Sigmoid colon (tissue), 7 donors: ENCODE data around the gene FKBP7. TPM values are rescaled to one million over a fixed set of nuclear protein-coding genes. Genes with fewer than 3 reads are reported as not detected.

Experiments used
- DNase-seq: peaks from one replicate; pipeline ENCODE4 v3.0.0-alpha.2; 2019
- H3K27ac ChIP-seq, 4 donors: fragments of 200-600 bp; sonication (generic); one replicate each; pipeline ENCODE4 v1.5.1; 2016 to 2019; ENCODE audit warnings: mild to moderate bottlenecking in 1 of 4
- H3K27me3 ChIP-seq, 3 donors: fragments of 200-600 bp; sonication (generic); one replicate each; pipeline ENCODE4 v1.5.1; 2019; ENCODE audit warnings: mild to moderate bottlenecking in 1 of 3
- H3K36me3 ChIP-seq, 4 donors: fragments of 200-600 bp; sonication (generic); one replicate each; pipeline ENCODE4 v1.5.1; 2016 to 2019
- H3K4me1 ChIP-seq, 4 donors: fragments of 200-600 bp; sonication (generic); one replicate each; pipeline ENCODE4 v1.5.1; 2017 to 2019
- H3K4me3 ChIP-seq, 4 donors: fragments of 200-600 bp; sonication (generic); one replicate each; pipeline ENCODE4 v1.5.1; 2017 to 2019; ENCODE audit warnings: mild to moderate bottlenecking in 2 of 4, moderate library complexity in 1 of 4
- H3K9me3 ChIP-seq, 4 donors: fragments of 200-600 bp in 3 of 4; sonication (generic) in 3 of 4; one replicate each; pipeline versions ENCODE4 v1.5.1 to v1.6.1; 2013 to 2019
- CTCF ChIP-seq, 4 experiments: fragments of 450-650 bp in 3 of 4; fragments of 200-600 bp in 1 of 4; IDR thresholded peaks; one replicate each; pipeline ENCODE4 v1.5.1; 2016 to 2019; ENCODE audit warnings: antibody characterized with exemption in 4 of 4, mild to moderate bottlenecking in 3 of 4, moderate library complexity in 2 of 4
- EP300 ChIP-seq, 4 donors: sonication (generic); formaldehyde crosslinking; IDR thresholded peaks; one replicate each; pipeline ENCODE4 v1.6.1; 2017; ENCODE audit warnings: antibody characterized with exemption in 4 of 4
- POLR2A ChIP-seq, 2 donors: fragments of 450-650 bp; IDR thresholded peaks; one replicate each; pipeline ENCODE4 v1.6.1; 2016; ENCODE audit warnings: antibody characterized with exemption in 2 of 2, mild to moderate bottlenecking in 2 of 2, moderate library complexity in 2 of 2
- POLR2AphosphoS5 ChIP-seq, 4 donors: sonication (generic); formaldehyde crosslinking; IDR thresholded peaks; one replicate each; pipeline ENCODE4 v1.6.1; 2017; ENCODE audit warnings: antibody characterized with exemption in 4 of 4
- whole genome bisulfite sequencing, 2 donors: extraction: QIAGEN DNeasy Blood & Tissue Kit; methylation state at CpG; one replicate each; pipeline ENCODE4 v1.1.7; 2013; 5-methylcytosine and 5-hydroxymethylcytosine counted together
- intact Hi-C: fragments of 100-400 bp; cut with DNase I; formaldehyde crosslinking; loops from one replicate; pipeline ENCODE4 v1.15.1; 2023
- polyA plus RNA-seq, 3 donors: library from polyadenylated mRNA; stranded (reverse); fragments of 200-250 nt; gene quantifications; one replicate each; pipeline ENCODE4 v1.2.3, GENCODE V29; 2013
- total RNA-seq, 4 donors: library from RNA; depleted of rRNA; stranded (reverse); fragments of >200 nt; gene quantifications; one replicate each; pipeline ENCODE4 v1.1.0, GENCODE V29; 2016
- donor health status: healthy with polysubstance abuse.
- donor health status: Bipolar disorder and iron deficiency.
- donor health status: healthy.

FKBP7 gene
- total and polyA plus RNA-seq, 7 donors, result 1.2 to 26.7 (median 19.9) TPM

- Histone ChIP-seq H3K27ac (no peak overlapping the region), H3K4me1 (no peaks in the 10 kb centered on the region), H3K27me3 (no peaks in the 10 kb centered on the region), H3K4me3 (no peak overlapping the region), H3K9me3 (no peaks in the 10 kb centered on the region), H3K36me3 (peaks cover 0 to 59% (median 10%) of the 10 kb centered on the region in 4 donors)
- DNase-seq, result no peak
- WGBS, 2 donors, result 86 to 88% methylated on average over 2 of the region's 2 CpGs
- TF ChIP-seq CTCF (IDR thresholded peaks at IDR 0.05), result no peak
- no peak for TF ChIP-seq EP300 (IDR thresholded peaks at IDR 0.05)
- no peak for TF ChIP-seq POLR2AphosphoS5 (IDR thresholded peaks at IDR 0.05)
- TF ChIP-seq POLR2A (IDR thresholded peaks at IDR 0.05), result no peak
- intact Hi-C loops, result no loop called here
Measured at GRCh38 chr2:178514664-178515063, 36.3 kb upstream of the FKBP7 start.

- Histone ChIP-seq H3K27ac (no peak overlapping the region), H3K27me3 (no peaks in the 10 kb centered on the region), H3K4me1 (no peaks in the 10 kb centered on the region), H3K36me3 (peaks cover 0 to 56% (median 10%) of the 10 kb centered on the region in 4 donors), H3K9me3 (no peaks in the 10 kb centered on the region), H3K4me3 (no peak overlapping the region)
- DNase-seq, result no peak
- intact Hi-C loops, result no loop called here
- TF ChIP-seq EP300 (IDR thresholded peaks at IDR 0.05), result no peak
- no peak for TF ChIP-seq POLR2AphosphoS5 (IDR thresholded peaks at IDR 0.05)
- TF ChIP-seq CTCF (IDR thresholded peaks at IDR 0.05), result no peak
- no peak for TF ChIP-seq POLR2A (IDR thresholded peaks at IDR 0.05)
- WGBS, 2 donors, result 95 to 98% methylated on average over 4 of the region's 4 CpGs
Measured at GRCh38 chr2:178513876-178514275, 35.5 kb upstream of the FKBP7 start.

GRCh38 chr2:178512484-178512883 lies 34.1 kb upstream of the FKBP7 start:
- H3K36me3 ChIP-seq, result peaks cover 0 to 46% (median 2%) of the 10 kb centered on the region in 4 donors
- H3K4me1 ChIP-seq, result no peaks in the 10 kb centered on the region
- no peak overlapping the region for H3K4me3 ChIP-seq
- 91 to 93% methylated on average over 2 of the region's 2 CpGs for WGBS, 2 donors
- no peak overlapping the region for H3K27ac ChIP-seq
- H3K9me3 ChIP-seq, result no peaks in the 10 kb centered on the region
- DNase-seq, result no peak
- intact Hi-C loops, result no loop called here
- TF ChIP-seq POLR2A (IDR thresholded peaks at IDR 0.05) (no peak), CTCF (IDR thresholded peaks at IDR 0.05) (no peak), POLR2AphosphoS5 (IDR thresholded peaks at IDR 0.05) (no peak), EP300 (IDR thresholded peaks at IDR 0.05) (no peak)
- H3K27me3 ChIP-seq, result no peaks in the 10 kb centered on the region

- WGBS, 2 donors, result 87 to 94% methylated on average over 6 of the region's 6 CpGs
- Histone ChIP-seq H3K4me3 (no peak overlapping the region), H3K36me3 (peaks cover 0 to 60% (median 4%) of the 10 kb centered on the region in 4 donors), H3K27me3 (no peaks in the 10 kb centered on the region), H3K9me3 (no peaks in the 10 kb centered on the region), H3K27ac (no peak overlapping the region), H3K4me1 (no peaks in the 10 kb centered on the region)
- intact Hi-C loops, result no loop called here
- no peak for DNase-seq
- TF ChIP-seq POLR2AphosphoS5 (IDR thresholded peaks at IDR 0.05) (no peak), CTCF (IDR thresholded peaks at IDR 0.05) (no peak), EP300 (IDR thresholded peaks at IDR 0.05) (no peak), POLR2A (IDR thresholded peaks at IDR 0.05) (no peak)
Measured at GRCh38 chr2:178510384-178510783, 32.0 kb upstream of the FKBP7 start.

- H3K9me3 ChIP-seq, result no peaks in the 10 kb centered on the region
- WGBS, 2 donors, result 95 to 98% methylated on average over 2 of the region's 2 CpGs
- no peaks in the 10 kb centered on the region for H3K27me3 ChIP-seq
- intact Hi-C loops, result no loop called here
- no peaks in the 10 kb centered on the region for H3K4me1 ChIP-seq
- peaks cover 0 to 77% (median 5%) of the 10 kb centered on the region in 4 donors for H3K36me3 ChIP-seq
- TF ChIP-seq POLR2A (IDR thresholded peaks at IDR 0.05) (no peak), EP300 (IDR thresholded peaks at IDR 0.05) (no peak), CTCF (IDR thresholded peaks at IDR 0.05) (no peak), POLR2AphosphoS5 (IDR thresholded peaks at IDR 0.05) (no peak)
- no peak for DNase-seq
- H3K27ac ChIP-seq, result no peak overlapping the region
- H3K4me3 ChIP-seq, result no peak overlapping the region
Measured at GRCh38 chr2:178508646-178509045, 30.2 kb upstream of the FKBP7 start.
